ENCODE measurements around the gene ZSWIM4. TPM values are rescaled to one million over a fixed set of nuclear protein-coding genes. Genes with fewer than 3 reads are reported as not detected.

Gene ZSWIM4
- total and polyA plus RNA-seq, 2 of the 13 experiments (the other 11 are each of a cell fraction or from before 2014, with no cell fraction given) = 0.33 to 0.86 TPM

GRCh38 chr19:13856497-13856896 lies 61.3 kb downstream of the ZSWIM4 start:
- H4K20me1 ChIP-seq (ENCODE audit: insufficient read depth, low read length) = no peaks in the 10 kb centered on the region
- BruUV-seq (replicated peaks) = no TSS peak
- no peaks in the 10 kb centered on the region for H3K9me3 ChIP-seq (ENCODE audit: low read length)
- WGBS (ENCODE audit: low lambda C conversion rate) = 44% methylated on average over 2 of the region's 2 CpGs
- no peaks in the 10 kb centered on the region for H3K79me2 ChIP-seq (ENCODE audit: insufficient read depth, low read length)
- H3K4me1 ChIP-seq (ENCODE audit: insufficient read depth, low read length) = peaks cover 35% of the 10 kb centered on the region
- DNase-seq (ENCODE audit: low spot score) = no peak
- no peak overlapping the region for H3K9ac ChIP-seq (ENCODE audit: insufficient read depth, low read depth, low read length)
- no peaks in the 10 kb centered on the region for H3K27me3 ChIP-seq (ENCODE audit: control insufficient read depth in 1 of 2, insufficient read depth in 2 of 2, low read length in 2 of 2)
- ChIA-PET POLR2A (interaction anchor here (0.9 kb wide), 1 partner anchor 13 kb away, joined by 3 read pairs; no protein-coding TSS in a partner anchor), CTCF (ENCODE audit: low intra/inter-chr PET ratio, low total read pairs) (no interaction called here)
- no peak overlapping the region for H3K4me3 ChIP-seq (replicated peaks in 1 of 3; ENCODE audit: insufficient read depth in 1 of 3, low read depth in 2 of 3, low read length in 3 of 3)
- no peak overlapping the region for H3K27ac ChIP-seq (ENCODE audit: extremely low read length, insufficient read depth, low read length)
- no peak for TF ChIP-seq ZBTB20 (CRISPR knock-in tag; IDR thresholded peaks at IDR 0.05; ENCODE audit: borderline replicate concordance, low read depth)
- no peak for TF ChIP-seq ZNF484 (CRISPR knock-in tag; IDR thresholded peaks at IDR 0.05; ENCODE audit: borderline replicate concordance, low read depth)
- TF ChIP-seq POLR2A (IDR thresholded peaks at IDR 0.05; ENCODE audit: insufficient read depth in 1 of 2, low read depth in 2 of 2, low read length in 2 of 2) = no peak
- no peak for FAIRE-seq
- H2AFZ ChIP-seq (ENCODE audit: low read length) = no peak overlapping the region
- ATAC-seq = no peak
- no peaks in the 10 kb centered on the region for H3K36me3 ChIP-seq (replicated peaks in 1 of 2; ENCODE audit: control insufficient read depth in 1 of 2, insufficient read depth in 2 of 2, low read length in 2 of 2)
- no peak overlapping the region for H3K4me2 ChIP-seq (ENCODE audit: low read depth, low read length)
- in situ Hi-C loops (cut with HindIII; ENCODE audit: extremely low pct_ligation_motif_present, low pct_unique_long_range_greater_than_20kb) (no loop called here), intact Hi-C loops (cut with micrococcal nuclease; ENCODE audit: unreplicated experiment) (no loop called here)

- no peaks in the 10 kb centered on the region for H3K36me3 ChIP-seq (replicated peaks in 1 of 2; ENCODE audit: control insufficient read depth in 1 of 2, insufficient read depth in 2 of 2, low read length in 2 of 2)
- no peak overlapping the region for H3K4me3 ChIP-seq (replicated peaks in 1 of 3; ENCODE audit: insufficient read depth in 1 of 3, low read depth in 2 of 3, low read length in 3 of 3)
- H3K9me3 ChIP-seq (ENCODE audit: low read length) = no peaks in the 10 kb centered on the region
- no peak for DNase-seq (ENCODE audit: low spot score)
- H3K79me2 ChIP-seq (ENCODE audit: insufficient read depth, low read length) = no peaks in the 10 kb centered on the region
- CTCF ChIA-PET (ENCODE audit: low intra/inter-chr PET ratio, low total read pairs) = no interaction called here
- H3K4me1 ChIP-seq (ENCODE audit: insufficient read depth, low read length) = peaks cover 24% of the 10 kb centered on the region
- no peak overlapping the region for H3K9ac ChIP-seq (ENCODE audit: insufficient read depth, low read depth, low read length)
- FAIRE-seq = no peak
- no TSS peak for BruUV-seq (replicated peaks)
- no peak overlapping the region for H2AFZ ChIP-seq (ENCODE audit: low read length)
- in situ Hi-C loops (cut with HindIII; ENCODE audit: extremely low pct_ligation_motif_present, low pct_unique_long_range_greater_than_20kb) (no loop called here), intact Hi-C loops (cut with micrococcal nuclease; ENCODE audit: unreplicated experiment) (no loop called here)
- no peak overlapping the region for H3K27ac ChIP-seq (ENCODE audit: extremely low read length, insufficient read depth, low read length)
- no peak for ATAC-seq
- WGBS (ENCODE audit: low lambda C conversion rate) = 67% methylated on average over 3 of the region's 3 CpGs
- peaks cover 0 to 5% of the 10 kb centered on the region in 2 experiments; a peak in 1 of 5 replicates for H3K27me3 ChIP-seq (ENCODE audit: control insufficient read depth in 1 of 2, insufficient read depth in 2 of 2, low read length in 2 of 2)
- no peak overlapping the region for H3K4me2 ChIP-seq (ENCODE audit: low read depth, low read length)
- H4K20me1 ChIP-seq (ENCODE audit: insufficient read depth, low read length) = no peaks in the 10 kb centered on the region
- POLR2A ChIA-PET = interaction anchor here (1.8 to 3.4 kb wide), 2 partner anchors 12 kb away, joined by 15 to 26 read pairs; no protein-coding TSS in a partner anchor
- TF ChIP-seq ZNF326 (CRISPR knock-in tag; IDR thresholded peaks at IDR 0.05; ENCODE audit: borderline replicate concordance) (no peak), ZSCAN12 (CRISPR knock-in tag; IDR thresholded peaks at IDR 0.05) (no peak), ZFP36 (IDR thresholded peaks at IDR 0.05; ENCODE audit: borderline replicate concordance, low read depth, low read length, partially characterized antibody) (peak; percentile 75), ZSCAN30 (CRISPR knock-in tag; IDR thresholded peaks at IDR 0.05) (no peak), ZNF20 (CRISPR knock-in tag; IDR thresholded peaks at IDR 0.05) (no peak), ZNF121 (CRISPR knock-in tag; IDR thresholded peaks at IDR 0.05) (peak; percentile 79), KLF12 (CRISPR knock-in tag; IDR thresholded peaks at IDR 0.05; ENCODE audit: borderline replicate concordance) (no peak), NFYC (CRISPR knock-in tag; IDR thresholded peaks at IDR 0.05) (no peak), MAF1 (CRISPR knock-in tag; IDR thresholded peaks at IDR 0.05; ENCODE audit: borderline replicate concordance) (no peak), THYN1 (CRISPR knock-in tag; IDR thresholded peaks at IDR 0.05; ENCODE audit: borderline replicate concordance, low read depth) (no peak)
- TF ChIP-seq, protein P1, sequence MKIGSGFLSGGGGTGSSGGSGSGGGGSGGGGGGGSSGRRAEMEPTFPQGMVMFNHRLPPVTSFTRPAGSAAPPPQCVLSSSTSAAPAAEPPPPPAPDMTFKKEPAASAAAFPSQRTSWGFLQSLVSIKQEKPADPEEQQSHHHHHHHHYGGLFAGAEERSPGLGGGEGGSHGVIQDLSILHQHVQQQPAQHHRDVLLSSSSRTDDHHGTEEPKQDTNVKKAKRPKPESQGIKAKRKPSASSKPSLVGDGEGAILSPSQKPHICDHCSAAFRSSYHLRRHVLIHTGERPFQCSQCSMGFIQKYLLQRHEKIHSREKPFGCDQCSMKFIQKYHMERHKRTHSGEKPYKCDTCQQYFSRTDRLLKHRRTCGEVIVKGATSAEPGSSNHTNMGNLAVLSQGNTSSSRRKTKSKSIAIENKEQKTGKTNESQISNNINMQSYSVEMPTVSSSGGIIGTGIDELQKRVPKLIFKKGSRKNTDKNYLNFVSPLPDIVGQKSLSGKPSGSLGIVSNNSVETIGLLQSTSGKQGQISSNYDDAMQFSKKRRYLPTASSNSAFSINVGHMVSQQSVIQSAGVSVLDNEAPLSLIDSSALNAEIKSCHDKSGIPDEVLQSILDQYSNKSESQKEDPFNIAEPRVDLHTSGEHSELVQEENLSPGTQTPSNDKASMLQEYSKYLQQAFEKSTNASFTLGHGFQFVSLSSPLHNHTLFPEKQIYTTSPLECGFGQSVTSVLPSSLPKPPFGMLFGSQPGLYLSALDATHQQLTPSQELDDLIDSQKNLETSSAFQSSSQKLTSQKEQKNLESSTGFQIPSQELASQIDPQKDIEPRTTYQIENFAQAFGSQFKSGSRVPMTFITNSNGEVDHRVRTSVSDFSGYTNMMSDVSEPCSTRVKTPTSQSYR (CRISPR knock-in tag; IDR thresholded peaks at IDR 0.05; ENCODE audit: borderline replicate concordance) = peak; percentile 61; the same call in 1 of the 2 replicates
- TF ChIP-seq, protein P2, sequence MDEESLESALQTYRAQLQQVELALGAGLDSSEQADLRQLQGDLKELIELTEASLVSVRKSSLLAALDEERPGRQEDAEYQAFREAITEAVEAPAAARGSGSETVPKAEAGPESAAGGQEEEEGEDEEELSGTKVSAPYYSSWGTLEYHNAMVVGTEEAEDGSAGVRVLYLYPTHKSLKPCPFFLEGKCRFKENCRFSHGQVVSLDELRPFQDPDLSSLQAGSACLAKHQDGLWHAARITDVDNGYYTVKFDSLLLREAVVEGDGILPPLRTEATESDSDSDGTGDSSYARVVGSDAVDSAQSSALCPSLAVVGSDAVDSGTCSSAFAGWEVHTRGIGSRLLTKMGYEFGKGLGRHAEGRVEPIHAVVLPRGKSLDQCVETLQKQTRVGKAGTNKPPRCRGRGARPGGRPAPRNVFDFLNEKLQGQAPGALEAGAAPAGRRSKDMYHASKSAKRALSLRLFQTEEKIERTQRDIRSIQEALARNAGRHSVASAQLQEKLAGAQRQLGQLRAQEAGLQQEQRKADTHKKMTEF (CRISPR knock-in tag; IDR thresholded peaks at IDR 0.05) = no peak
Observed at GRCh38 chr19:13859361-13859880, 64.2 kb downstream of the ZSWIM4 start.
